Mesothelial cell of epicardium (in vitro differentiated cells): Measurements from ENCODE around the gene ASB15. TPM values are rescaled to one million over a fixed set of nuclear protein-coding genes. Genes with fewer than 3 reads are reported as not detected.
A peak's percentile ranks its signal among the peaks of the same experiment; 100 is the strongest.

Experiments used
- DNase-seq, 2 experiments: peaks; one replicate each; pipeline ENCODE4 v3.0.0; 2021; ENCODE audit warnings: low spot score in 2 of 2; ENCODE audit not compliant: unreplicated experiment in 2 of 2
- H3K27ac Mint-ChIP-seq: 2 replicates; pipeline ENCODE4 v1.8.0; 2021; ENCODE audit warnings: mixed read lengths
- H3K27me3 Mint-ChIP-seq: 2 replicates; pipeline ENCODE4 v1.8.0; 2021; ENCODE audit warnings: low read depth, mixed read lengths
- H3K36me3 Mint-ChIP-seq: 2 replicates; pipeline ENCODE4 v1.8.0; 2021; ENCODE audit warnings: mixed read lengths
- H3K4me1 Mint-ChIP-seq: 2 replicates; pipeline ENCODE4 v1.8.0; 2021; ENCODE audit warnings: mixed read lengths
- H3K4me3 Mint-ChIP-seq: 2 replicates; pipeline ENCODE4 v1.8.0; 2021; ENCODE audit warnings: mild to moderate bottlenecking, moderate library complexity, mixed read lengths
- H3K9me3 Mint-ChIP-seq: 2 replicates; pipeline ENCODE4 v1.8.0; 2021; ENCODE audit warnings: mixed read lengths
- total RNA-seq: library from RNA; stranded (reverse); gene quantifications from 3 replicates; pipeline ENCODE4 v1.2.1, GENCODE V29; 2021
- TF ChIP-seq, protein P1 (sequence below): fragments of 200-600 bp; sonication (generic); IDR thresholded peaks from one replicate; pipeline ENCODE4 v1.5.0; 2021; ENCODE audit warnings: antibody characterized with exemption; ENCODE audit not compliant: unreplicated experiment

The ASB15 gene
- total RNA-seq, 1 donor from 2014 or later, result not detected

DNA sequence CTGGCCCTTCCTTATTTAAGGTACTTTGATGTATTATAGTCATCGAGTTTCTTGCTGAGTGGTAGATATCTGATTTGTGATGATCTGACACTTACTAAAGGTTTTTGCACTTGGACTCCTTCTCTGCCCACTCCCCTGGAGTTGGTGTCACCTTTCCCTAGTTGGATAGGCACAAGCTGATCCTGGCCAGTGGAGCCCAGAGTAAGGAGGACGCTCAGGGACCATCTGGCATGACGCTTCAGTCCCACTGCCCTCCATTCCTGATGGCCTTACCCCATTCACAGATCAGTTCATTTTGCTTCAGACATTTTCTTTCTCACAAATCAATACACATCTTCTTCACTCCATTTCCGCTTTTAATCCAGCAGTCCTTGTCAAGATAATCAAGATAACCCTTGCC lies 20.1 kb downstream of the ASB15 start:
- H3K36me3 Mint-ChIP-seq, result no peaks in the 10 kb centered on the region
- H3K4me1 Mint-ChIP-seq, result no peaks in the 10 kb centered on the region
- no peak for DNase-seq
- H3K27me3 Mint-ChIP-seq, result no peaks in the 10 kb centered on the region
- TF ChIP-seq, protein P1, sequence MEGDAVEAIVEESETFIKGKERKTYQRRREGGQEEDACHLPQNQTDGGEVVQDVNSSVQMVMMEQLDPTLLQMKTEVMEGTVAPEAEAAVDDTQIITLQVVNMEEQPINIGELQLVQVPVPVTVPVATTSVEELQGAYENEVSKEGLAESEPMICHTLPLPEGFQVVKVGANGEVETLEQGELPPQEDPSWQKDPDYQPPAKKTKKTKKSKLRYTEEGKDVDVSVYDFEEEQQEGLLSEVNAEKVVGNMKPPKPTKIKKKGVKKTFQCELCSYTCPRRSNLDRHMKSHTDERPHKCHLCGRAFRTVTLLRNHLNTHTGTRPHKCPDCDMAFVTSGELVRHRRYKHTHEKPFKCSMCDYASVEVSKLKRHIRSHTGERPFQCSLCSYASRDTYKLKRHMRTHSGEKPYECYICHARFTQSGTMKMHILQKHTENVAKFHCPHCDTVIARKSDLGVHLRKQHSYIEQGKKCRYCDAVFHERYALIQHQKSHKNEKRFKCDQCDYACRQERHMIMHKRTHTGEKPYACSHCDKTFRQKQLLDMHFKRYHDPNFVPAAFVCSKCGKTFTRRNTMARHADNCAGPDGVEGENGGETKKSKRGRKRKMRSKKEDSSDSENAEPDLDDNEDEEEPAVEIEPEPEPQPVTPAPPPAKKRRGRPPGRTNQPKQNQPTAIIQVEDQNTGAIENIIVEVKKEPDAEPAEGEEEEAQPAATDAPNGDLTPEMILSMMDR, result no peak
- no peak overlapping the region for H3K4me3 Mint-ChIP-seq
- no peak overlapping the region for H3K27ac Mint-ChIP-seq
- no peaks in the 10 kb centered on the region for H3K9me3 Mint-ChIP-seq

DNA sequence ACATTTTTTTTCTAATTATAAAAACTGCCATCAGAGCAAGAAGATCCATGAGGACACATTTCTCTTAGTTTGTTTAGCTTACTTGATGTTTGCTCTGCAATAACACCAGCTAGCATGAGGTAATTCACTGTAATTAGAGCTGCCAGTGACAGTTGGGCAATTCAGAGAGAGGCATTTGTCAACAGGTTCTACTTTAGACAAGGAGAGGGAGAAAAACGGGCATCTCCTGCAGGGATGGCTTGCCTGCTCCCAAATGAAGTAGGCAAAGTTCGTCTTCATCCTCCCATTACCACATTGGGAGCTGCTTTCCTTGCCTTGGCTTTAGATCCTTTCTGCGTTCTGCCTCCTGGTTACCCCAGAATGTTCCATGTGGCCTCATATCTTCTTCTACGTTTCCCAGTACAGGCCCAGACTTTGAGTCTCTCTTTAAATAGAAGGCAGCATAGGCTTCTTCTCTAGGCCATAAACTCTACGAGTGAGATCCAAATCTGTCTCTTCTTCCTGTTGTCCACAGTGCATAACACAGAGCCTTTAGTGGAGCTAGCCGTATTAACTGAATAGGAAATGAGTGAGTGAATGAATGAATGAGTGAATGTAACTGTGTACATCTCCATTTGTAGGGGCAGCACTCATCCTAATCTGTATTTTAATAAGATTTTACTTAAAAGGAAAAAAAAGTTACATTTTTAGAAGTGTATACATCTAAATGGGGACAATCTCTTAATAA lies 21.2 kb downstream of the ASB15 start:
- no peak overlapping the region for H3K4me3 Mint-ChIP-seq
- H3K27me3 Mint-ChIP-seq, result no peaks in the 10 kb centered on the region
- DNase-seq, result no peak
- no peaks in the 10 kb centered on the region for H3K36me3 Mint-ChIP-seq
- H3K4me1 Mint-ChIP-seq, result no peaks in the 10 kb centered on the region
- H3K27ac Mint-ChIP-seq, result no peak overlapping the region
- TF ChIP-seq, protein P1, result no peak
- no peaks in the 10 kb centered on the region for H3K9me3 Mint-ChIP-seq

GRCh38 chr7:123624527-123625183 lies 23.0 kb downstream of the ASB15 start:
- DNase-seq, result no peak

GRCh38 chr7:123625254-123625653 lies 23.6 kb downstream of the ASB15 start:
- H3K9me3 Mint-ChIP-seq, result no peaks in the 10 kb centered on the region
- no peaks in the 10 kb centered on the region for H3K4me1 Mint-ChIP-seq
- no peak overlapping the region for H3K27ac Mint-ChIP-seq
- no peaks in the 10 kb centered on the region for H3K36me3 Mint-ChIP-seq
- H3K4me3 Mint-ChIP-seq, result no peak overlapping the region
- H3K27me3 Mint-ChIP-seq, result no peaks in the 10 kb centered on the region
- TF ChIP-seq, protein P1, result no peak
- DNase-seq, result no peak

More at GRCh38 chr7:123624527-123625183, 23.0 kb downstream of the ASB15 start:
- no peak overlapping the region for H3K27ac Mint-ChIP-seq
- TF ChIP-seq, protein P1, result peak; percentile 22
- no peaks in the 10 kb centered on the region for H3K27me3 Mint-ChIP-seq
- H3K4me3 Mint-ChIP-seq, result no peak overlapping the region
- no peaks in the 10 kb centered on the region for H3K4me1 Mint-ChIP-seq
- no peaks in the 10 kb centered on the region for H3K9me3 Mint-ChIP-seq
- no peaks in the 10 kb centered on the region for H3K36me3 Mint-ChIP-seq

- no peaks in the 10 kb centered on the region for H3K27me3 Mint-ChIP-seq
- TF ChIP-seq, protein P1, result no peak
- no peak overlapping the region for H3K4me3 Mint-ChIP-seq
- DNase-seq, result no peak
- no peaks in the 10 kb centered on the region for H3K9me3 Mint-ChIP-seq
- no peak overlapping the region for H3K27ac Mint-ChIP-seq
- H3K4me1 Mint-ChIP-seq, result no peaks in the 10 kb centered on the region
- no peaks in the 10 kb centered on the region for H3K36me3 Mint-ChIP-seq
These were observed 26.2 kb downstream of the ASB15 start for GRCh38 chr7:123627851-123628250.
